ENCODE results near the gene RNU6-9.
"Not testable (repeated sequence)": the region's sequence is repeated elsewhere in the genome, so short reads cannot be mapped to it uniquely, and the experiment has no call there.

Gene RNU6-9

GRCh38 chr19:878751-879561, 14.3 kb upstream of the RNU6-9 start:
- DNase-seq: not testable (repeated sequence)

GRCh38 chr19:879711-880438, 13.4 kb upstream of the RNU6-9 start:
- no peak for DNase-seq

DNA sequence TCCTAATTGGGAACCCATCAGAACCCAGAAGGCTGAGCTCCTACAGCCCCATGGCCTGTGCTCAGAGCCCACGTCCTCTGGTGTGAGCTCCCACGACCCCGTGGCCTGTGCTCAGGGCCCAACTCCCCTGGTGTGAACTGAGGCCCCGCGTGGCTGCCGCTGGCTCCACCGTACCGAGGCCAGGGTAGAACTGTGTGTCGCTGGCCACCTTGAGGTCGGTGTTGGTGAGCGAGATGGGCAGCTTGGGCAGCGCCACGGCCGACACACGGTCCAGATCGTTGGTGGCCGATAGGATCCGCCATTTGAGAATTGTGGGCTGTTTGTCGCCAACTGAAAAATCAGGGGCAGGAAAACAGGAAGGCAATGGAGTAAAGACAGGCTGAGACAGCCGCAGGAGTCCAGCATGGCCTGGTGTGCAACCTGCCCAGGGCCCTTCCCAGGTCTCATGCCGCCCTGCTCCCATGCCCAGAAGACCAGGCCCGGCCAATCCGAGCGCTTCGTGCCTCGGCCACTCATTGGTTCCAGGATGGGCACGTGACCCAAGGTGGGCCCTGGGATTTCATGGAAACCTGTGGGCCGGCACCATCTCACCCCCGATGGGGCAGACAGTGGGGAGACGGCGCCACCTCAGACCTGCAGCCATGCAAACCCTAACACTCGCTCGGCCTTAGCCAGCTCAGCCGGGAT, 11.8 kb upstream of the RNU6-9 start:
- no peak for DNase-seq

DNA sequence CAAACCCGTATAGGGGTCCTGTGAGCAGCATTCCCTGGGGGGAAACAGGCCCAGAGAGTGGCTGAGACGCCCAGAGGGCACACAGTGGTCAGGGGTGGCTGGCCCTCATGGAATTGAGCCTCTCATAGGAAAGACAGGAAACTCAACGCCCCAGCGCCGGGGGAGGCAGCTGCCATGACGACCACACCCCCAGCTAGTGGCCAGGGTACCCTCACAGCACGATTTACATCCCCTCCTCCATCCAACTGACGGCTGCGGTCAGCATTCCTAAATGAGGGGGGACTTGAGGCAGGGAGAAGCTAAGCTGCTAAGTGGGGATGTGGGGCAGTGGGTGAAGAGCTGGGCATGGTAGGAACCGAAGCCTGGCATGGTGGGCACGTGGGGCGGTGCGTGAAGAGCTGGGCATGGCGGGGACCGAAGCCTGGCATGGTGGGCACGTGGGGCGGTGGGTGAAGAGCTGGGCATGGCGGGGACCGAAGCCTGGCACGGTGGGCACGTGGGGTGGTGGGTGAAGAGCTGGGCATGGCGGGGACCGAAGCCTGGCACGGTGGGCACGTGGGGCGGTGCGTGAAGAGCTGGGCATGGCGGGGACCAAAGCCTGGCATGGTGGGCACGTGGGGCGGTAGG, 10.3 kb upstream of the RNU6-9 start:
- DNase-seq: no peak

DNA sequence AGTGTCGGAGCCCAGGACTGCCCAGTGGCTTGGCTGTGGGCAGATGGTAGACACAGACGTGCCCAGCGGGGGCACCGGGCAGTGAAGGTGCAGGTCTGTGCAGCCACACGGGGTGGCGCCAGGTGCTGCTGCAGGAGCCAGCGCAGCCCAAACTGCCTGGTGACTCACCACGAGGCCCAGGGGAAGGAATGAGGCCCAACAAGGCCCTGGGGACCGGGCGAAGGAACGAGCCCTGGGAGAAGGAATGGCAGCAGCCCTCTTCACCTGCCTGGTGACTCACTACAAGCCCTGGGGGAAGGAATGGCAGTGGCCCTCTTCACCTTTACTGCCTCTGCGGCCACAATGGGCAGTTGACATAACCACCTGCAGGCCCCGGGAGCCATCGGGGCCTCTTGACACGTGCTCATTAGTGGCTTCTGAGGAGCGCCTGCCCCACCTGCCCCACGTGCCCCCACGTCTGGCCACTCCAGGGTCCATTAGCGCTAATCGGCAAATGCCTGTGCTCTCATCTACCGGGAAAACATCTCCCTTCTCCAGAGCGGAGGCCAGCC, 9.5 kb upstream of the RNU6-9 start:
- DNase-seq: no peak

DNA sequence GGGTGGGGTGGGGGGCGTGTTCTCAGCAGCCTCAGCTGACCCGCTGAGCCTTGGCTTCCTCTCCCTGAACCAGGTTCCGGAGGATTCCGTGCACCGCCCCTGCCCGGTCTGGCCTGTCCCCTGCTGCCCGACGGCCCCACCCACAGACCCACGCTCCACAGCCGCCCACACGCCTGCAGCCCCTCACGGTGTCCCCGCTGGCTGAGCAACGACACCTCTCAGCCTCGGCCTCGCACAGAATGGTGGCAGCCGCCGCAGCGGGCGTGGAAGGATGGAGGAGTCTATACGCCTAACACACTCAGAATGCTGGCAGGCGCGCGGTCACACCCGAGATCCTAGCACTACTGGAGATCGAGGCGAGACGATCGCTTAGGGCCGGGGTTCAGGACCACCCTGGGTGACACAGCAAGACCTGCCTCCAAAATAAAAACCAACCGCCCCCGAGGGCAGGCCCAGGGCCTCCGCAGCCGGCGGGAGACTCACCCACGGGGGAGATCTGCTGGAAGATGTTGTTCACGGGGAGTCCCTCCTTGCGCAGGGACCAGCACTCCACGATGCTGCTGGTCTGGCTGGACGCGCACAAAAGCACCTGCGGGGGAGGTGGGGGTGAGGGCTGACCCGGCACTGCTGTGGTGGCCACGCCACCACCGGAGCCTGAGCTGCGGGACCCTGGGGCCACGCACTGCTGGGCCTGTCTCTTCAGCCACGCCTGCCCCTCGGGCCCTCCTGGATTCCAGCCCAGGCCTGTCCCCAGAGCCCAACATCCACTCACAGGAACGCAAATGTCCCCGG, 8.7 kb upstream of the RNU6-9 start:
- no peak for DNase-seq

DNA sequence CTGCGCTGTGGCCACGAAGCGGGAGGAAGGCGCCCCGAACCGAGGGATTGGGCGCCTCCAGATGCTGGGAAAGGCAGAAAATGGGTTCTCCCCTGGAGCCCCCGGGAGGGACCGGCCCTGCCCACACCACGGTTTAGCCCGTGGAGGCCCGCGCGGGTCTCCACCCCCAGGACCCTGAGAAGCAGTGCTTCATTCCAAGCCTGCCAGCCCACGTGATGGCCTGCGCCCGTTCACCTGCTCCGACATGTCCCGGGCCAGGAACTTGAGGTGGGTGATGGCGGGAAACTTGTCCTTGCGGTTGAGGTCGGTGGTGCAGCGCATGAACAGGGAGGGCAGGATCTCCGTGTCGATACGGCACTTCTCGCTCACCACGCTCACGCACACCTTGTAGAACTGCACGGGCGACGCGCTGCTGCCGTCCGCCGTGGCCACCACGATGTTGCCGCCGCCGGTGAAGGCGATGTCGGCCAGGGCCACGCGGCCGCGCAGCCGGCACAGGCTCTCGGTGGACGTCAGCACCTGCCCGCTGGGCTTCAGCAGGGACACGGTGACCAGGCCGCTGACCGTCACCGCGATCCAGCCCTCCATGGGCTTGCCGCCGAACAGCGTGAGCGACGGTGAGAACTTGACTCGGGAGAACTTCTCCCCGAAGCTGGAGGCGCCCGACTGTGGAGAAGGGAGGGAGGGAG, 7.6 kb upstream of the RNU6-9 start:
- no peak for DNase-seq

DNA sequence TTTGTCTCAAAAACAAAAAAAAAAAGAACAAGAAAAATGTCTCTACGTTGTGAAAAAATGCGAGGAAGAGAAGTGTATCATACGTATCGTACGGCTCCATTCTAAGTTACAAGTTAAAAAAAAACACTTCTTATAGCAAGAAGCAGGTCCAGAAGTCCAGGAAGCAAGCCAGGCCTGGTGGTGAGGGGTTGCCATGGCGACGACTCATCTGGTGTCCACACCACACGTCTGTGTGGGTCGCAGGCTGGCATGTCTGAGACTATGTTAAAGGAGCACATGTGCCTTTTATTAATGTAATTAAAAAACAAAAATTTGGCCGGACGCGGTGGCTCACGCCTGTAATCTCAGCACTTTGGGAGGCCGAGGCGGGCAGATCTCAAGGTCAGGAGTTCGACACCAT, 6.2 kb upstream of the RNU6-9 start:
- no peak for DNase-seq

DNA sequence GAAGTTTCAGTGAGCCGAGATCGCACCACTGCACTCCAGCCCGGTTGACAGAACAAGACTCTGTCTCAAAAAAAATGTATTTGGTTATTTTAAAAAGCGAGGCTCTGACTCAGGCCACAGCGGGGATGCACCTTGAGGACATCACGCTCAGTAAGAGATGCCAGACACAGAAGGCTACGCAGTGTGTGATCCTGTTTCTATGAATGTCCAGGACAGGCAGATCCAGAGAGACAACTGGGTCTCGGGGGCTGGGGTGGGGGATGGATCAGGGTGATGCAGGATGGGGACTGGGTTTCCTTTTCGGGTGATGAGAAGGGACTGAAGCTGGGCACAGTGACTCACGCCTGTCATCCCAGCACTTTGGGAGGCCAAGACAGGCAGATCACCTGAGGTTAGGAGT, 5.7 kb upstream of the RNU6-9 start:
- DNase-seq: no peak

GRCh38 chr19:888581-889385, 4.5 kb upstream of the RNU6-9 start:
- DNase-seq: no peak

DNA sequence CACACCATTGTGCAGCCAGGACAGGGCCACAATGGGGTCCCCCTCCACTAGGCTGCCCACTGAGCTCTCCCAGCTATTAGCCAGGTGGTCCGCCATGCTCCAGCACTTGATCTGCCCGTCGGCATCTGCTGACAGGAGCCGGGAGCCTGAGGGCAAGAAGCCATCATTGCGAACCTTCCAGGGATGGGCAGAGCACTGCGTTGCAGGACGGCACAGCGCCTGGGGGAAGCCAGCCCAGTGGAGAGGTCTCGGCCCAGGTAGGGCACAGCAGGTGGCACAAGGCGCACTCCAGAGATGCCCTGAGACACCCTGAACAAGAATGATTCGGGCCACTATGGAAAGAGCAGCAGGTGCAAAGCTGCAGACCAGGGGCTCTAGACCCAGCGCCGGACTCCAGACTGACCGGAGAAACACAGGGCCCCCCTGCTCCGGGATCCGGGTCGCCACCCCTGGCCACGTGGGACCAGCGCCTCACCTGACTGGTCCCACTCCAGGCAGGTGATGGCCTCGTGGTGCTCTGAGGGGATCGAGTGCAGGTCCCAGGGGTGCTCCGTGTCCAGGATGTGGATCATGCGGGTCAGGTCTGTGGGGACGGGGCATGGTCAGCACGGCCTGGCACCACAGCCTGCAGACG, 3.5 kb upstream of the RNU6-9 start:
- DNase-seq: no peak

DNA sequence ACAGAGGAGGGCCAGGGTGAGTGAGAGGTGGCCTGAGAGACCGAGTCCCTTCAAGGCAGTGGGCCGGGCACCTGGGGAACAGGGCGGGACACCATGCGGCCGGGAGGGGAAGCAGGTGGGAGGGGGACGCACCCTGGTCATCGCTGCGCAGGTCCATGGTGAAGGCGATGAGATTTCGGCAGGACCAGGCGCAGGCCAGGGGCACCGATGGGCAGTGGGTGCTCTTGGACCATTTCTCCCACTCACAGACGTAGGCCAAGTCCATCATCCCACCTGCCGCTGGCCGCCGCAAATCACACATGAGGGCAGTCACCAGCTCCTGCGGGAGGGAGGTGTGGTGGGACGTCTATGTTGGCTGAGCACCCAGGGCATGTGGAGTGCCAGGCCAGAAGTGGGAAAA, 2.5 kb upstream of the RNU6-9 start:
- DNase-seq: no peak

DNA sequence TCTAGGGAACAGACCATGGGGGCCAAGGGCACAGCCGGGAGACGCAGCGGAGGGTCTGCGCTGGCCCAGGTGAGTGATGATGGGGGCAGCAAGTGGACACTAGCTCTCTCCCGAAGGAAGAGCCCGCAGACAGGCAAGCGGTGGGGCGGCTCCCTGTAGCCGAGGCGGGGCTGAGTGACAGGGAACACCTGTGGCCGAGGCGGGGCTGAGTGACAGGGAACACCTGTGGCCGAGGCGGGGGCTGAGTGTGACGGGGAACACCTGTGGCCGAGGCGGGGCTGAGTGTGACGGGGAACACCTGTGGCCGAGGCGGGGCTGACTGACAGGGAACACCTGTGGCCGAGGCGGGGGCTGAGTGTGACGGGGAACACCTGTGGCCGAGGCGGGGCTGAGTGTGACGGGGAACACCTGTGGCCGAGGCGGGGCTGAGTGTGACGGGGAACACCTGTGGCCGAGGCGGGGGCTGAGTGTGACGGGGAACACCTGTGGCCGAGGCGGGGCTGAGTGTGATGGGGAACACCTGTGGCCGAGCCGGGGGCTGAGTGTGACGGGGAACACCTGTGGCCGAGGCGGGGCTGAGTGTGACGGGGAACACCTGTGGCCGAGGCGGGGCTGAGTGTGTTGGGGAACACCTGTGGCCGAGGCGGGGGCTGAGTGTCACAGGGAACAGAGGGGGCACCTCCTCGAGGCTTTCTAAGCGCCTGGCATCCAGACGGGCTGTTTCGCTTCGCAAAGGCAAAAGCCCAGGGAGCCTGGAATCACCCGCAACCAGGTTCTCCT, 1.7 kb upstream of the RNU6-9 start:
- DNase-seq: not testable (repeated sequence)

DNA sequence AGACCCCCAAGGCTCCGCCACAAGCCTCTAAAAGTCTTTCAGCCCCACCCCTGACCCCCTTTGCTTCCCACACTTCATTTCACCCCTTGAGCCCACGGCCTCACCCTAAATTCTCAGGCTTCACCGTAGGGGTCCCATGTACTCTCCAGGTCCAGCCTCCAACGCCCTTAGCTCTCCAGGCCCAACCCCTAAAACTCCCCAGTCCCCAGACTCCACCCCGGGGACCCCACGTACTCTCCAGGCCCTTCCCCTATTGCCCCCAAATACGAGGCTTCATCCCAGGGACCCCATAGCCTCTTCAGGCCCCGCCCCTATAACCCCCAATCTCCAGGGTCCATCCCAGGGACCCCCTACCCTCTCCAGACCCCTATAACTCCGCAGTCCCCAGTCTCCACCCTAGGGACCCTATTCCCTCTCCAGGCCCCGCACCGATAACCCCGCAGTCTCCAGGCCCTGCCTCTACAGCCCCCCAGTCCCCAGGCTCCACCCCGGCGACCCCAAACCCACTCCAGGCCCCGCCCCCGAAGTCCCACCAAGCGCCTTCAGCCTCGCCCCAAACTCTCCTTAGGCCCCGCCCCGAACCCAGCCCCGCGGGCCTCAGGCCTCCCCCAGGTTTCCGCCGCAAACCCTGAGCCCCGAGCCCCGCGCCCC, 916 bp upstream of the RNU6-9 start:
- DNase-seq: no peak

DNA sequence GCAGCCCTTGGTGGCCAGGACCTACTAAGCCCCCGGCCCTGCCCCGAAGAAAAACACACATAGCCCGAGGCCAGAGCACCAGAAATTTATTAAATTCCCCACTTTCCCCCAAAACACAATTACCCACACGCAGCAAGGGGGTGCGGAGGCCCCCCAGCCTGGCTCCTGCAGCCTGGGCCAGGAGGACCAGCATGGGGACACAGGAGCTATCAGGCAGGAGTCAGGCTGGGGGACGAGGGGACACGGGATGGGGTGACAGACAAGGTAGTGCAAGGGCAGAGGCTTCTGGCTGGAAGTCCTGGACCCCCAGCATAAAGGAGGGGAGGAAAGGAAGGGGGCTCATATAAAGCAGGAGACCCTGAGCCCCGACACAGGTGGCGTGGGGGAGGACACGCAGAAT, 3.1 kb downstream of the RNU6-9 start:
- DNase-seq: no peak

DNA sequence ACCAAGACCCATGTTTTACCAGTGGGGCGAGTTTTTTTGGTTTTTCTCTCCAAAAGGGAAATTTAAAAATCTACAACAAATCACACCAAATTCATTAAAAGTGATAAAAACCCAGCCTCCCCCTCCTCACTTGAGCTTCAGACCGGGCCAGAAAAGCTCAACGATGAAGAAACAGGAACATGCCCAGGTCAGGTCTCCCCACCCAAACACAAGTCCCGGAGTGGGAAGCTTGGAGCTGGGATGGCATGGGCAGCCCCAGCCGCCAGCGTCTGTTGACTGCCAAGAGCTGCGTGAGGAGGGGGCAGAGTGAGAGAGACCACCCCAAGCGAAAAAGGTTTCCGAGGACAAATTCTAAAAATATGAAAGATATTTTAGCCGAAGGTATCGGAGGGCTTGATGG, 3.7 kb downstream of the RNU6-9 start:
- no peak for DNase-seq

DNA sequence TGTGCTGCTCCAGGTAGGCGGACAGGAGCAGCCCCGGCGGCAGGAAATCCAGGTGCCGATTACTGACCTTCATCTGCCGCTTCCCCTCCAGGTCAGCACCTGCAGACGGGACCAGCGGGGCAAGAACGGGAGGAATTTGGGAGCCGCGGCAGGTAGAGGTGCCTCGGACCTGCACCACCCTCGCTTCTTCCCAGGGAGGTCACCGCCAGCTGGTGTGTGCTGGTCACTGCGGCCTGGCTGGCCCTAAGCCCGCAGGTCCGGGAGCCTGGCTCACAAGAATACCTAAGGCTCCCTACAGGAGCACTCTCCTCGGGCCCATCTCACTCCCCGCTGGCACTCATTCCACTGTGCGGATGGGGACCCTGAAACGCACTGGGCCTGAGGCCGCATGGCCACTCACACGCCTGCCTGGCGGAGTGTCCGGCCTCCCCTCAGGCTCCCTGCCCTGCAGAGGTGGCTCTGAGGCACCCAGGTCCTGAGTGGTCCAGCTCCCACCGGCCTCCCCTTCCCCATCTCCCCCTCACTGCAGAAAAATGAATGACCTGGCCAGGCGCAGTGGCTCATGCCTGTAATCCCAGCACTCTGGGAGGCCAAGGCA, 4.3 kb downstream of the RNU6-9 start:
- DNase-seq: no peak

GRCh38 chr19:898663-899062, 5.4 kb downstream of the RNU6-9 start:
- peak in 1 of 2 experiments; percentile 40 for DNase-seq

Data from NCI-H1930 (cell line).